ENCODE data around the gene SH3BP5.

The SH3BP5 gene

GRCh38 chr3:15276028-15276724 is 56.2 kb downstream of the SH3BP5 start:
- DNase-seq (ENCODE audit: low read depth in 2 of 2), result no peak

- no peak for DNase-seq (ENCODE audit: low read depth in 2 of 2)
Observed at GRCh38 chr3:15273227-15273626, 59.2 kb downstream of the SH3BP5 start.

DNA sequence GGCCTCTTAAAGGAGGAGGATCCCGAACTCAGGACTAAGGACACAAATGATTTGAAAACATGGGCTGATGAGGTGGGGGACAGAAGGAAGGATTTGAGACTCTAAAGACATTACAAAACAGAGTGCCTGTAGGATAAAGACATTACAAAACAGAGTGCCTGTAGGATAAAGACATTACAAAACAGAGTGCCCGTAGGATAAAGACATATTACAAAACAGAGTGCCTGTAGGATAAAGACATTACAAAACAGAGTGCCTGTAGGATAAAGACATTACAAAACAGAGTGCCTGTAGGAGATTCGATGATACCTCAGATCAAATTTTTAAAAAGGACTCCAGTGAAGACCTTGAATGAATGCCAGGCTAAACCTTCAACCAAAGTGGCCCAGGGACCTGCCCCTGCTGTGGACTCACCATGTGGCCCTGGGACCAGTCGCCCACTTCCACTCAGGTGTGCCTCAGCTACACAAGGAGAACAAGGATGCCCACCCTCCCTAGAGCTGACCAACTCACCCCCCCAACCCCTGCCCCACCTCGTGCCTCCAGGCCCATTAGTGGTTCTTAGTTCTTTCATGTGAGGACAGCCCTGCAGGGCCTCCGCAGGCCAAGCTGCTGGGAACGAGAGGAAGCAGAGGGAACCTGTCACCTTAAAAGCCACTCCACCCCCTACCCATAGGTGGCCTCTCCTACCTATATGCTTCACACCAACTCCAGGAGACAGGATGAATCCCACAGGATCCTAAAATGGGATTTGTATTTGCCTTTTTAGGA is 59.8 kb downstream of the SH3BP5 start:
- no peak for DNase-seq (ENCODE audit: low read depth in 2 of 2)

DNA sequence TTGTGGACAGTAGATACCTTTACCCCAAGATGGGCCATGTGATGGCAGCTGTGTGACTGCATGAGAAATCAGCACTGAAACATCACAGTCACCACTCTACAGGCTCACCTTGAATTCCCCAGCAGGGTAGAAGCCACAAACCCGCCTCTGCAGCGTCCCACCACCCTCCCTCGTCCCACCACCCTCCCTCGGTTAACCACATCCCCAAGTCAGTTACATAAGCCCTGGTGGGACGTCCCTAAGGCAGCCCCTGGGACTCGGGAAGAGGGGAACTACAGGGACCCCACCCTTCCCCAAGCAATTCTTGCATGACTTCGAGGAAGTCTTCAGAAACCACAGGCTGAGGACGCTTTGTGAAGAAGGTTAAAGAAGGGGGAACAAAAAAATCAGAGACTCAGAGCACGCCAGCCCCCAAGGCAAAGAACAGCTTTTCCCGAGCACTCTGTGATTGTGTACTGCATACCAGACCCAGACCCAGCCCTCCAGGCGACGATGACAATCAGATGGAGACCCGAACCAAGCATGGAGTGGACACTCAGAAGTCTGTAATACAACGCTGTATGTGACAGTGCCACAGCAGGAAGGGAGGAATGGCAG is 60.5 kb downstream of the SH3BP5 start:
- no peak for DNase-seq (ENCODE audit: low read depth in 2 of 2)

GRCh38 chr3:15271030-15271429 is 61.4 kb downstream of the SH3BP5 start:
- DNase-seq (ENCODE audit: low read depth in 2 of 2), result no peak

DNA sequence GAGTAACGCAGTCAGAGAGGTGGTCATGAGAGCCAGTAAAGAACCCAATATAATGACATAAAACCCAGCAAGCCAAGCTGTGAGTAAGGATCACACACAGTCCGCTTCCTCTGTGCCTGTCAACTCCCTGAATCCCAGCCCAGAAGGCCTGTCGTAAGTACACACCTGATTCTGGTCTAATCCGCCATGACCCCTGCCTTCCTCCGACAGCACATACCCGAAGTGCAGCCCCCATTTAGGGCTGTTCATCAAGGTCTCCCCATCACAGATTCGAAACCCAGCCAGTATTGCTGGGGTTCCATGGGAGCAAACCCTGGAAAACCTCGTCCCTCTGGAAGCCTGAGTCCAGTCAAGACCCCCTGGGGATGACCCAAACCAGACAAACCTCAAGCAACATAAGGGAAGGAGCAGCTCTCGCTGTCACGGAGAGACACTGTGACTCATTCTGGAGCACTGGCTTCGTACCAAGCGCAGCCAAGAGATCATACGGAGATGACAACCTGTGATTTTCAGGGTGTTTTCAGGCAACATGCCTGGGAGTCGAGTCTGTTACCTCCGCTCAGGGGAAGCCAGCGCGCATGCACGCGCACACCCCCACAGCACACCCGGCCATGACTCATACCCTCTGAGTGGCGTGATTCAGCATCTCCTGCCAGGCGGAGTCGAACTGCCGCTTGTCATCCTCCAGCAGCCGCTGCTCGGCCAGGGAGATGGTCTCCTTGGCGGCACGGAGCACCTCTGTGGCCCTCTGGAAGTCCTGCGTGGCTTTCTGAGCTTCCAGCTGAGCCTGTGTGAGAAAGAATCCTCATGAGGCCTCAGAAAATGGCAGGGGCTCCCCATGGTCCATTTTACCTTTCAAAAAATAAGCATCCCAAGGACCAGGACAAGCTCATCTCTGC is 63.0 kb downstream of the SH3BP5 start:
- DNase-seq (ENCODE audit: low read depth in 2 of 2), result peak; percentile 87 to 88

- peak; percentile 57 to 66 for DNase-seq (ENCODE audit: low read depth in 2 of 2)
Observed at GRCh38 chr3:15268033-15268631, 64.3 kb downstream of the SH3BP5 start.

DNA sequence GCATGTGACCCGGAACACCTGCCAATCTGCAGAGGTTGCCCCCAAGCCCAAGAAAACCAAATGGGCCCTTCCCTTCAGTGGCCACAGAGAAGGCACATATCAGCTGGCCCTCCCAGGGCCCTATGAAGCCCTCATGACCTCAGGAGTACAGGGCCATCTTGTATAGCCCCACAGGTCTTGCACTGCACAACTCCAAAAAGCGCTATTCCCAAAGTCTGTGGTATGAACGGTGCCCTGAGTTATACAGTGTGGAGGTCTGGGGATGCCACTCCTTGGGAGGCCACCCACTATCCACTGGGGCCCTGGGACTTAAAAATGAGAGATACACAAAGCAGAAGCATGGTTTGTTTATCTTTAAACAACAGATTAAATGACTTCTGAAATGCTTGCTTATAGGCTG is 64.9 kb downstream of the SH3BP5 start:
- no peak for DNase-seq (ENCODE audit: low read depth in 2 of 2)

GRCh38 chr3:15266510-15267376 is 65.6 kb downstream of the SH3BP5 start:
- no peak for DNase-seq (ENCODE audit: low read depth in 2 of 2)

GRCh38 chr3:15265655-15266509 is 66.5 kb downstream of the SH3BP5 start:
- DNase-seq (ENCODE audit: low read depth in 2 of 2), result no peak

- DNase-seq (ENCODE audit: low read depth in 2 of 2), result no peak
Observed at GRCh38 chr3:15264486-15264885, 67.9 kb downstream of the SH3BP5 start.

DNA sequence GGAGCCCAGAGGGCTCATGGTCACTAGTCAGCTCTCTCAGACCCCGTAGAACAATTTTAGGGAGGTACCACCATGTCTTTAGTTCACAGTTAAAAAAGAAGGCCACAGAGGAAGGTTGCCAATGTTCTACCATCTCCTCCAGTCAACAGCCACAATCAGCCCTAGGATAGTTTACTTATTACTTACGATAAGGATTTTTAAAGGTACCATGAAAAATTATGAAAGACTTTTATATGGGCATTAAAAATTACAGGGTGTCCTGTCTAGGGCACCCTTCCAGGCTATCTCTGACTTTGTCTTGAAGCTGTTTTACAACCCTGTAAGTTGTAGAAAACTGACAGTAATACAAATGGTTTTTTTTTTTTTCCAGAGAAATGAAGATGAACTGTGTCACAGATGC is 68.5 kb downstream of the SH3BP5 start:
- DNase-seq (ENCODE audit: low read depth in 2 of 2), result no peak

- no peak for DNase-seq (ENCODE audit: low read depth in 2 of 2)
Observed at GRCh38 chr3:15263120-15263519, 69.3 kb downstream of the SH3BP5 start.

- DNase-seq (ENCODE audit: low read depth in 2 of 2), result no peak
Observed at GRCh38 chr3:15262021-15262420, 70.4 kb downstream of the SH3BP5 start.

DNA sequence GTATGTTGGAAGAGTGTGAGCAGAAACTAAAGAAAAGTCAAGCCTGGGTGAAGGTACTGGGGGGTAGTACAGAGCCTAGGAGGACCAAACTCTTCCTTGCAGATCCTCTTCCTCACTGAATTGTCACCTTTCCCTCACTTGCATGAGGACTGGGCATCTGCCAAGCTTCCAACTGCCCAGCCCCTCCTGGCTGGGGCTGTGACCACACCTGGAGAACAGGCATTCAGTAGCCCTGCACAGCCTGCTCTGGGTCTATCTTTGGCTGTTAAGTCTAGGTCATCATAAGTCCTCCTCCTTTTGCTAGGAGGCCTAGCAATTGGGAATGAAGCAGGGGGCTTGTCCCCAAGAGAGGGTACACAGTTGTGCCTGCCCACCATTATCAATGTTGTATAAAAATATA is 71.1 kb downstream of the SH3BP5 start:
- no peak for DNase-seq (ENCODE audit: low read depth in 2 of 2)

DNA sequence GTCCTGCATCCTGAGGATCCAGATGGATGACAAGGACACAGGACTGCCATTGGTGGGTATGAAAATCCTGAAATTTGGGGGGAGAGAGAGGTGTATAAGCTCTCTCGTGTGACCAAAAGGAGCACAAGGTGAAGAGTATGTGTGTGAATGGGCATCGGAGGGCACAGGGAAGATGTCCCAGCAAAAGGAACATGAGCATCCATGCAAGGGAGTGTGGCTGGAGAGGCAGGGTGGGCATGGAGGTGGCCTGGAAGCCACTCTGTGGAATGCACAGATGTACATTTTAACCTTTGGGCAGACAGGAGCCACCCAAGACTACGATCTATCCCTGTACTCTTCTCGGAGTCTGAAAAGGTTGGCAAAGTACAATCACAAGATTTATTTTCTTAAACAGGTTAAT is 71.9 kb downstream of the SH3BP5 start:
- no peak for DNase-seq (ENCODE audit: low read depth in 2 of 2)

GRCh38 chr3:15258720-15259119 is 73.7 kb downstream of the SH3BP5 start:
- DNase-seq (ENCODE audit: low read depth in 2 of 2), result no peak

- DNase-seq (ENCODE audit: low read depth in 2 of 2), result no peak
Observed at GRCh38 chr3:15256861-15257341, 75.5 kb downstream of the SH3BP5 start.

- no peak for DNase-seq (ENCODE audit: low read depth in 2 of 2)
Observed at GRCh38 chr3:15255215-15255614, 77.2 kb downstream of the SH3BP5 start.

Data from fibroblast of skin of left quadriceps (primary cell).